Effector memory CD4-positive, alpha-beta T cell (primary cell): Measurements from ENCODE around the gene TBC1D16.
A peak's percentile ranks its signal among the peaks of the same experiment; 100 is the strongest.
"Not testable (repeated sequence)": the region's sequence is repeated elsewhere in the genome, so short reads cannot be mapped to it uniquely, and the experiment has no call there.

Experiments used
- DNase-seq, 3 donors: peaks; one replicate each; pipeline ENCODE4 v3.0.0-alpha.2; 2020
- H3K27ac ChIP-seq: 2 replicates; pipeline ENCODE4 v1.7.0; 2013; ENCODE audit warnings: mild to moderate bottlenecking, low read length, moderate library complexity; ENCODE audit not compliant: insufficient read depth, poor library complexity, severe bottlenecking
- H3K27me3 ChIP-seq: replicated peaks from 2 replicates; pipeline ENCODE4 v1.7.0; 2013; ENCODE audit warnings: mild to moderate bottlenecking, low read length; ENCODE audit not compliant: insufficient read depth, control insufficient read depth, poor library complexity, severe bottlenecking
- H3K36me3 ChIP-seq: 2 replicates; pipeline ENCODE4 v1.7.0; 2013; ENCODE audit warnings: mild to moderate bottlenecking, low read length, moderate library complexity; ENCODE audit not compliant: control insufficient read depth, insufficient read depth
- H3K4me1 ChIP-seq: 2 replicates; pipeline ENCODE4 v1.7.0; 2013; ENCODE audit warnings: low read length, mild to moderate bottlenecking; ENCODE audit not compliant: control insufficient read depth, insufficient read depth, poor library complexity, severe bottlenecking
- H3K4me3 ChIP-seq: 2 replicates; pipeline ENCODE4 v1.7.0; 2013; ENCODE audit warnings: low read length, low read depth, mild to moderate bottlenecking; ENCODE audit not compliant: insufficient read depth, poor library complexity, severe bottlenecking
- H3K9me3 ChIP-seq: 2 replicates; pipeline ENCODE4 v1.7.0; 2013; ENCODE audit warnings: mild to moderate bottlenecking, low read length, moderate library complexity; ENCODE audit not compliant: control insufficient read depth

Gene TBC1D16

GRCh38 chr17:79975498-79976134, 60.1 kb downstream of the TBC1D16 start:
- DNase-seq = no peak
- no peaks in the 10 kb centered on the region for H3K9me3 ChIP-seq

GRCh38 chr17:79974566-79975497, 60.8 kb downstream of the TBC1D16 start:
- H3K36me3 ChIP-seq = no peaks in the 10 kb centered on the region
- no peaks in the 10 kb centered on the region for H3K27me3 ChIP-seq
- H3K4me1 ChIP-seq = no peaks in the 10 kb centered on the region
- no peaks in the 10 kb centered on the region for H3K9me3 ChIP-seq
- no peak overlapping the region for H3K4me3 ChIP-seq
- no peak for DNase-seq
- H3K27ac ChIP-seq = no peak overlapping the region

More at GRCh38 chr17:79975498-79976134, 60.1 kb downstream of the TBC1D16 start:
- no peaks in the 10 kb centered on the region for H3K36me3 ChIP-seq
- no peak overlapping the region for H3K27ac ChIP-seq
- no peaks in the 10 kb centered on the region for H3K4me1 ChIP-seq
- H3K4me3 ChIP-seq = no peak overlapping the region
- no peaks in the 10 kb centered on the region for H3K27me3 ChIP-seq

GRCh38 chr17:79971651-79972050, 64.0 kb downstream of the TBC1D16 start:
- H3K4me1 ChIP-seq = no peaks in the 10 kb centered on the region
- no peak overlapping the region for H3K4me3 ChIP-seq
- no peak for DNase-seq
- H3K27me3 ChIP-seq = no peaks in the 10 kb centered on the region
- no peaks in the 10 kb centered on the region for H3K36me3 ChIP-seq
- H3K9me3 ChIP-seq = no peaks in the 10 kb centered on the region
- no peak overlapping the region for H3K27ac ChIP-seq

GRCh38 chr17:79970576-79971068, 65.0 kb downstream of the TBC1D16 start:
- DNase-seq = peak in 1 of 3 donors; percentile 17

GRCh38 chr17:79969906-79970305, 65.8 kb downstream of the TBC1D16 start:
- no peaks in the 10 kb centered on the region for H3K27me3 ChIP-seq
- H3K36me3 ChIP-seq = no peaks in the 10 kb centered on the region
- no peak for DNase-seq
- no peaks in the 10 kb centered on the region for H3K4me1 ChIP-seq
- H3K4me3 ChIP-seq = no peak overlapping the region
- H3K27ac ChIP-seq = no peak overlapping the region
- H3K9me3 ChIP-seq = no peaks in the 10 kb centered on the region

More at GRCh38 chr17:79970576-79971068, 65.0 kb downstream of the TBC1D16 start:
- Histone ChIP-seq H3K36me3 (no peaks in the 10 kb centered on the region), H3K27me3 (no peaks in the 10 kb centered on the region), H3K27ac (no peak overlapping the region), H3K9me3 (no peaks in the 10 kb centered on the region), H3K4me1 (no peaks in the 10 kb centered on the region), H3K4me3 (no peak overlapping the region)

- Histone ChIP-seq H3K27ac (no peak overlapping the region), H3K4me1 (no peaks in the 10 kb centered on the region), H3K36me3 (no peaks in the 10 kb centered on the region), H3K9me3 (no peaks in the 10 kb centered on the region), H3K4me3 (no peak overlapping the region), H3K27me3 (no peaks in the 10 kb centered on the region)
- DNase-seq = no peak
Observed at GRCh38 chr17:79968116-79968515, 67.6 kb downstream of the TBC1D16 start.

GRCh38 chr17:79966681-79967080, 69.0 kb downstream of the TBC1D16 start:
- Histone ChIP-seq H3K9me3 (no peaks in the 10 kb centered on the region), H3K36me3 (no peaks in the 10 kb centered on the region), H3K4me1 (no peaks in the 10 kb centered on the region), H3K4me3 (no peak overlapping the region), H3K27ac (no peak overlapping the region), H3K27me3 (no peaks in the 10 kb centered on the region)
- DNase-seq = no peak

- no peak for DNase-seq
- Histone ChIP-seq H3K4me1 (no peaks in the 10 kb centered on the region), H3K36me3 (no peaks in the 10 kb centered on the region), H3K27ac (no peak overlapping the region), H3K27me3 (no peaks in the 10 kb centered on the region), H3K9me3 (no peaks in the 10 kb centered on the region), H3K4me3 (no peak overlapping the region)
Observed at GRCh38 chr17:79965806-79966205, 69.9 kb downstream of the TBC1D16 start.

GRCh38 chr17:79962467-79962866, 73.2 kb downstream of the TBC1D16 start:
- not testable (repeated sequence) for H3K36me3 ChIP-seq, DNase-seq, H3K9me3 ChIP-seq, H3K4me1 ChIP-seq, H3K4me3 ChIP-seq, H3K27ac ChIP-seq, H3K27me3 ChIP-seq

- not testable (repeated sequence) for H3K9me3 ChIP-seq, H3K4me3 ChIP-seq, H3K27me3 ChIP-seq, H3K4me1 ChIP-seq, H3K27ac ChIP-seq, H3K36me3 ChIP-seq, DNase-seq
Observed at GRCh38 chr17:79961567-79961966, 74.1 kb downstream of the TBC1D16 start.
